Breast epithelium (tissue), 4 donors: Measurements from ENCODE around the gene CTR9. TPM values are rescaled to one million over a fixed set of nuclear protein-coding genes. Genes with fewer than 3 reads are reported as not detected.
A peak's percentile ranks its signal among the peaks of the same experiment; 100 is the strongest.

Source experiments
- DNase-seq, 2 donors: peaks; one replicate each; pipeline ENCODE4 v3.0.0-alpha.2; 2019; ENCODE audit warnings: low spot score in 2 of 2
- H3K27ac ChIP-seq, 2 donors: fragments of 200-600 bp; sonication (generic) in 1 of 2; one replicate each; pipeline ENCODE4 v1.5.1; 2016 to 2019; ENCODE audit warnings: mild to moderate bottlenecking in 1 of 2
- H3K27me3 ChIP-seq, 2 donors: fragments of 200-600 bp; sonication (generic) in 1 of 2; one replicate each; pipeline versions ENCODE4 v1.5.1 to v1.6.0; 2017 to 2019; ENCODE audit warnings: control low read depth in 1 of 2, mild to moderate bottlenecking in 1 of 2
- H3K36me3 ChIP-seq: fragments of 200-600 bp; one replicate; pipeline ENCODE4 v1.5.1; 2019
- H3K4me1 ChIP-seq, 2 donors: fragments of 200-600 bp; sonication (generic); one replicate each; pipeline ENCODE4 v1.5.1; 2016 to 2019; ENCODE audit warnings: control low read depth in 1 of 2
- H3K4me3 ChIP-seq, 3 donors: fragments of 200-600 bp; sonication (generic); 1 replicate in 2 of 3; 2 replicates in 1 of 3; pipeline ENCODE4 v1.5.1; 2016 to 2019; ENCODE audit warnings: mild to moderate bottlenecking in 3 of 3, moderate library complexity in 2 of 3
- H3K9me3 ChIP-seq, 2 donors: fragments of 200-600 bp; sonication (generic) in 1 of 2; one replicate each; pipeline ENCODE4 v1.5.1; 2016 to 2019; ENCODE audit warnings: control low read depth in 1 of 2
- POLR2A ChIP-seq: fragments of 450-650 bp; IDR thresholded peaks from one replicate; pipeline ENCODE4 v1.6.1; 2016; ENCODE audit warnings: antibody characterized with exemption, mild to moderate bottlenecking, moderate library complexity
- POLR2AphosphoS5 ChIP-seq, 3 donors: sonication (generic); formaldehyde crosslinking; IDR thresholded peaks; one replicate each; pipeline ENCODE4 v1.6.1; 2017; ENCODE audit warnings: antibody characterized with exemption in 3 of 3
- intact Hi-C: fragments of 100-400 bp; cut with DNase I; formaldehyde crosslinking; loops from one replicate; pipeline ENCODE4 v1.15.1; 2023; ENCODE audit warnings: low total_unique reads
- total RNA-seq, 3 donors: library from RNA; depleted of rRNA; stranded (reverse); fragments of >200 nt; gene quantifications; one replicate each; pipeline ENCODE4 v1.1.0, GENCODE V29; 2016
- TF ChIP-seq, protein P1 (sequence below), 3 donors: fragments of 450-650 bp; IDR thresholded peaks; one replicate each; pipeline ENCODE4 v1.5.1; 2016 to 2017; ENCODE audit warnings: antibody characterized with exemption in 3 of 3, mild to moderate bottlenecking in 3 of 3, moderate library complexity in 3 of 3

The CTR9 gene
- total RNA-seq, result 10 to 100 TPM; 24.6 to 35.0 (median 28.5) TPM

DNA sequence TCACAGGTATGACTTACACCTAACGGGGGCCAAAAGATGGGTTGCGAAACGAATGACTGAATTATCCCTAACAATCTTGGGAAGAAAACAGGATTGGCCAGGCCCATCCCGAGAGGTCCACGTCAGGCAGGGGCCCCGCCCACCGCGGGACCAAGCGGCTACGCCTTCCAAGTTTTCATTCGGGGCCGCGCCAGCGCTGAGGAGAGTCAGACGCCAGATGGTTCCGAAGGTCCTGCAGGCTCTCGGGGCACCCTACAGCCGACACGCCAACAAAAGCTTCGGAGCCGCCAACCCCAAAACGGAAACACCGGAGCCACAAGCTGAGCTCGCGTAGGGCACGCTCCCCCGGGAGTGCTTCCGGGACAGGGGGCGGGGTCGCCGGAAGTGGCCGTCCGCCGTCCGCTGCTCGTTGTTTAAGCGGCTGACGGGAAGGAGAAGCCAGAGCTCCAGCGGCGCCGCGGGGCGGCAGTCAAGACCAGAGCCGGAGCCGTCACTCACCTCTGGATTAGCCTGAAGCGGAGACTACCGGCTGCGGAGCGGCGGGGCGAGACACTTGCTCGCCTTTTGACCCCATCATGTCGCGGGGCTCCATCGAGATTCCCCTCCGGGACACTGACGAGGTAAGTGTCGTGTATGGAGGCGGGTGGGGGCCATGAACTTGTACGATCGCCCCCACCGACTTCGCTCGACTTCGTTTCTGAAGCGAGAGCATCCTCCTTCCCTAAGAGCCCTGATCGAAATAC lies at the start of gene CTR9:
CTR9 (plus strand) TSS at position 409 of the 743 bp plus-strand sequence; CDS start at position 576, 167 bp downstream.
- TF ChIP-seq POLR2AphosphoS5 (IDR thresholded peaks at IDR 0.05) (peak; percentile 84 to 92 (median 85)), POLR2A (peak; percentile 70)
- TF ChIP-seq, protein P1, sequence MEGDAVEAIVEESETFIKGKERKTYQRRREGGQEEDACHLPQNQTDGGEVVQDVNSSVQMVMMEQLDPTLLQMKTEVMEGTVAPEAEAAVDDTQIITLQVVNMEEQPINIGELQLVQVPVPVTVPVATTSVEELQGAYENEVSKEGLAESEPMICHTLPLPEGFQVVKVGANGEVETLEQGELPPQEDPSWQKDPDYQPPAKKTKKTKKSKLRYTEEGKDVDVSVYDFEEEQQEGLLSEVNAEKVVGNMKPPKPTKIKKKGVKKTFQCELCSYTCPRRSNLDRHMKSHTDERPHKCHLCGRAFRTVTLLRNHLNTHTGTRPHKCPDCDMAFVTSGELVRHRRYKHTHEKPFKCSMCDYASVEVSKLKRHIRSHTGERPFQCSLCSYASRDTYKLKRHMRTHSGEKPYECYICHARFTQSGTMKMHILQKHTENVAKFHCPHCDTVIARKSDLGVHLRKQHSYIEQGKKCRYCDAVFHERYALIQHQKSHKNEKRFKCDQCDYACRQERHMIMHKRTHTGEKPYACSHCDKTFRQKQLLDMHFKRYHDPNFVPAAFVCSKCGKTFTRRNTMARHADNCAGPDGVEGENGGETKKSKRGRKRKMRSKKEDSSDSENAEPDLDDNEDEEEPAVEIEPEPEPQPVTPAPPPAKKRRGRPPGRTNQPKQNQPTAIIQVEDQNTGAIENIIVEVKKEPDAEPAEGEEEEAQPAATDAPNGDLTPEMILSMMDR (IDR thresholded peaks at IDR 0.05), result no peak
- Histone ChIP-seq H3K27me3 (no peaks in the 10 kb centered on the region), H3K4me3 (peak within 1 kb of the TSS; percentile 82 to 95 (median 89)), H3K4me1 (no peaks in the 10 kb centered on the region), H3K27ac (peak within 1 kb of the TSS; percentile 92 to 93), H3K9me3 (no peaks in the 10 kb centered on the region), H3K36me3 (no peaks in the 10 kb centered on the region)
- peak; percentile 86 to 93 for DNase-seq
- intact Hi-C loops, result no loop called here

DNA sequence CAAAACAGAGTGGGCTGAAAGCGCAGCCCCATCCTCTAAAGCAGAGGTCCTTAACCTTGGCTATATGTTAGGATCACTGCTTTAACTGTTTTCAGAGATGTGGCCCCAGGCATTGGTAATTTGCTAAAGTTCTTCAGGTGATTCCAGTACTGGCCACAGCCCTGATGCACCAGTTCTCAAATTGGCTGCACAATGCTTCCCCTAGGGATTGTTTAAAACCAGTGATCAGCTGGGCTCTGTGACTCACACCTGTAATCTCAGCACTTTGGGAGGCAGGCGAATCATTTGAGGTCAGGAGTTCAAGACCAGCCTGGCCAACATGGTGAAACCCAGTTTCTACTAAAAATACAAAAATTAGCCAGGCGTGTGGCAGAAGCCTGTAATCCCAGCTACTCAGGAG lies 49.1 kb upstream of the CTR9 start:
- H3K9me3 ChIP-seq, result peaks cover 0 to 5% of the 10 kb centered on the region in 2 donors
- intact Hi-C loops, result loop anchor here (2.0 kb wide), 1 partner anchor 15 kb away; no protein-coding TSS in a partner anchor
- H3K27ac ChIP-seq, result no peak overlapping the region
- H3K36me3 ChIP-seq, result no peaks in the 10 kb centered on the region
- no peak overlapping the region for H3K4me3 ChIP-seq
- no peak for DNase-seq
- TF ChIP-seq POLR2A, result no peak
- TF ChIP-seq POLR2AphosphoS5 (IDR thresholded peaks at IDR 0.05), result no peak
- TF ChIP-seq, protein P1 (IDR thresholded peaks at IDR 0.05), result no peak
- H3K4me1 ChIP-seq, result no peaks in the 10 kb centered on the region
- no peaks in the 10 kb centered on the region for H3K27me3 ChIP-seq

- intact Hi-C loops, result no loop called here
- peak overlapping the region in 1 of 2 donors; percentile 8 for H3K27ac ChIP-seq
These were observed 42.9 kb upstream of the CTR9 start for GRCh38 chr11:10708131-10708530.

DNA sequence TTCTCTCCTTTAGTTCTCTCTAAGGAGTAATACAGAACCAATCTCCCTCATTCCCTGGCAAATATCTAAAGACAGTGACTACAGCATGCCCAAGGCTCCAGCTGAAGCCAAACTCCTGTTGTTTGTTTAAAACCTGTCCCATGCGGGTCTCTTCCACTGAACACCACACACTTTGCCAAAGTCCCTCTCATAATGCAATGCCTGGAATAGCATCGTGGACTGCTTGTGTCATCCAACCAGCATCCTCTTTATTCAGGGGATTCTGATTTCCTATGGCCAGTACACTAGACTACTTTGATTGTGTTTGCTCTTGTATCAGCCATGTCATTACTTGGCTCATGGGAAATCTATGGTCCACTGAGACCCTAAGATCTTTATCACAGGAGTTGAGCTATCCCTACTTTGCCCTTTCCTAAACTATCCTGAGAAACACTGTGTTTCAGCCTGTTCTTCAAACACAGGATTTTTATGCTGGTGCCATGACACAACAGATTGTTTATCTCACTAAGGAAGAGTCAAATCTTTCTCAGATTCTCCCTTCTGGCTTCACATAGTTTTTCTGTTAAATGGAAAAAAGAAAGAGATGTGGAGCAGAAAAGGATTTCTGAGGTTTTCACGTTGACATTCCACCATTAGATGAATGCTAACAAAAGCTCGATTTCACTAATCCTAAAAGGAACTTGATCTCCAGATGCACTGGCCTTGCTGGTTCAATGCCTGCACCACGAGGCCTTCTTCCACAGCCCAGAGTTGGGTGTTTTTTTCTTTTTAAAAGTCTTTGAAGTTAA lies 41.6 kb upstream of the CTR9 start:
- H3K4me1 ChIP-seq, result no peaks in the 10 kb centered on the region
- intact Hi-C loops, result no loop called here
- no peaks in the 10 kb centered on the region for H3K9me3 ChIP-seq
- DNase-seq, result no peak
- H3K4me3 ChIP-seq, result no peak overlapping the region
- H3K27me3 ChIP-seq, result no peaks in the 10 kb centered on the region
- H3K36me3 ChIP-seq, result no peaks in the 10 kb centered on the region
- TF ChIP-seq, protein P1 (IDR thresholded peaks at IDR 0.05), result no peak
- TF ChIP-seq POLR2A (no peak), POLR2AphosphoS5 (IDR thresholded peaks at IDR 0.05) (no peak)
- H3K27ac ChIP-seq, result peak overlapping the region; percentile 38 to 40

More at GRCh38 chr11:10708131-10708530, 42.9 kb upstream of the CTR9 start:
- H3K27me3 ChIP-seq, result no peaks in the 10 kb centered on the region
- H3K9me3 ChIP-seq, result no peaks in the 10 kb centered on the region
- H3K4me3 ChIP-seq, result no peak overlapping the region
- no peak for DNase-seq
- TF ChIP-seq, protein P1 (IDR thresholded peaks at IDR 0.05), result no peak
- TF ChIP-seq POLR2A, result no peak
- TF ChIP-seq POLR2AphosphoS5 (IDR thresholded peaks at IDR 0.05), result no peak
- H3K4me1 ChIP-seq, result no peaks in the 10 kb centered on the region
- H3K36me3 ChIP-seq, result no peaks in the 10 kb centered on the region

GRCh38 chr11:10715571-10715970 lies 35.5 kb upstream of the CTR9 start:
- TF ChIP-seq POLR2A (no peak), POLR2AphosphoS5 (IDR thresholded peaks at IDR 0.05) (no peak)
- TF ChIP-seq, protein P1 (IDR thresholded peaks at IDR 0.05), result no peak
- no peak overlapping the region for H3K4me3 ChIP-seq
- H3K27me3 ChIP-seq, result no peaks in the 10 kb centered on the region
- H3K4me1 ChIP-seq, result no peaks in the 10 kb centered on the region
- intact Hi-C loops, result no loop called here
- no peaks in the 10 kb centered on the region for H3K9me3 ChIP-seq
- no peaks in the 10 kb centered on the region for H3K36me3 ChIP-seq
- DNase-seq, result no peak
- H3K27ac ChIP-seq, result no peak overlapping the region
